Psoas muscle (tissue), 8 donors: Measurements from ENCODE around the gene SH3RF3. TPM values are rescaled to one million over a fixed set of nuclear protein-coding genes. Genes with fewer than 3 reads are reported as not detected.

ENCODE experiments used
- ATAC-seq, 4 donors: fragments of 200-7000 bp; cut with Tn5 transposase; one replicate each; pipeline ENCODE4 v1.9.1; 2020; ENCODE audit warnings: moderate library complexity in 3 of 4, mild to moderate bottlenecking in 2 of 4
- DNase-seq, 2 donors: peaks; one replicate each; pipeline ENCODE4 v3.0.0-alpha.2; 2020
- H3K27ac ChIP-seq: fragments of 200-600 bp; one replicate; pipeline ENCODE4 v1.8.0; 2022
- H3K27me3 ChIP-seq, 3 donors: fragments of 200-600 bp in 1 of 3; one replicate each; pipeline versions ENCODE4 v1.6.1 to v1.8.0; 2013 to 2022; ENCODE audit warnings: low read length in 2 of 3, mild to moderate bottlenecking in 2 of 3, moderate library complexity in 1 of 3; ENCODE audit not compliant: insufficient read depth in 3 of 3
- H3K36me3 ChIP-seq, 2 donors: fragments of 200-600 bp in 1 of 2; one replicate each; pipeline versions ENCODE4 v1.6.1 to v1.8.0; 2013 to 2022; ENCODE audit warnings: low read depth in 1 of 2, mild to moderate bottlenecking in 1 of 2, moderate library complexity in 1 of 2; ENCODE audit not compliant: insufficient read depth in 1 of 2
- H3K4me1 ChIP-seq: fragments of 200-600 bp; one replicate; pipeline ENCODE4 v1.8.0; 2022
- H3K4me3 ChIP-seq: fragments of 200-600 bp; one replicate; pipeline ENCODE4 v1.8.0; 2022; ENCODE audit warnings: mild to moderate bottlenecking
- H3K9me3 ChIP-seq: fragments of 200-600 bp; one replicate; pipeline ENCODE4 v1.8.0; 2022
- CTCF ChIP-seq: fragments of 200-600 bp; IDR thresholded peaks from one replicate; pipeline ENCODE4 v1.8.0; 2022; ENCODE audit warnings: antibody characterized with exemption
- whole genome bisulfite sequencing, 3 donors: extraction: QIAGEN DNeasy Blood & Tissue Kit; methylation state at CpG; one replicate each; pipeline versions ENCODE4 v1.1.6 to v1.1.7; 2013; 5-methylcytosine and 5-hydroxymethylcytosine counted together
- intact Hi-C, 2 donors: fragments of 100-400 bp; cut with DNase I; formaldehyde crosslinking; loops; one replicate each; pipeline versions ENCODE4 v1.11.0 to v1.14.2; 2022
- polyA plus RNA-seq, 3 donors: library from polyadenylated mRNA; stranded (reverse); fragments of 200-250 nt; gene quantifications; one replicate each; pipeline ENCODE4 v1.2.3, GENCODE V29; 2013
- total RNA-seq, 4 donors: library from RNA; stranded (reverse); fragmentation: NEBNext Ultra II Directional in 2 of 4; extraction: Animal tissue kit (Norgen Biotek cat#: 25700) in 2 of 4; gene quantifications; one replicate each; pipeline versions ENCODE4 v1.2.1 to v1.2.4, GENCODE V29; 2021 to 2023
- donor health status: healthy with polysubstance abuse.
- donor health status: DM: no; HTN: no; CAD: no; lungs with moderate emphysema.
- donor health status: Bipolar disorder and iron deficiency.
- donor health status: healthy.
- donor health status: DM: yes; HTN: yes; CAD: no.
- donor health status: DM: no; HTN: no; CAD: no.
- donor health status: DM: no; HTN: no; CAD: no.
- donor health status: DM: yes; HTN: yes; CAD: no.

The SH3RF3 gene
- total and polyA plus RNA-seq, 7 donors: 4.6 to 27.0 (median 9.0) TPM

- no peak overlapping the region for H3K4me3 ChIP-seq
- no peaks in the 10 kb centered on the region for H3K27me3 ChIP-seq
- H3K9me3 ChIP-seq: no peaks in the 10 kb centered on the region
- WGBS, 3 donors: 86 to 91% (median 89%) methylated on average over 6 of the region's 6 CpGs
- intact Hi-C loops: no loop called here
- H3K27ac ChIP-seq: no peak overlapping the region
- no peaks in the 10 kb centered on the region for H3K4me1 ChIP-seq
- no peak for TF ChIP-seq CTCF
- no peak for DNase-seq
- ATAC-seq: no peak
- H3K36me3 ChIP-seq: no peaks in the 10 kb centered on the region
These were observed 210.5 kb downstream of the SH3RF3 start for GRCh38 chr2:109339519-109339966.

GRCh38 chr2:109340381-109340780, 211.4 kb downstream of the SH3RF3 start:
- H3K27ac ChIP-seq: no peak overlapping the region
- no peak overlapping the region for H3K4me3 ChIP-seq
- no peaks in the 10 kb centered on the region for H3K9me3 ChIP-seq
- TF ChIP-seq CTCF: no peak
- DNase-seq: no peak
- WGBS, 3 donors: 95 to 97% (median 97%) methylated on average over 4 of the region's 4 CpGs
- no peaks in the 10 kb centered on the region for H3K27me3 ChIP-seq
- no peaks in the 10 kb centered on the region for H3K36me3 ChIP-seq
- no peaks in the 10 kb centered on the region for H3K4me1 ChIP-seq
- no peak for ATAC-seq
- intact Hi-C loops: no loop called here

- 90 to 95% (median 93%) methylated on average over 7 of the region's 7 CpGs for WGBS, 3 donors
- H3K27me3 ChIP-seq: no peaks in the 10 kb centered on the region
- DNase-seq (no peak), ATAC-seq (no peak)
- no peak overlapping the region for H3K4me3 ChIP-seq
- H3K27ac ChIP-seq: no peak overlapping the region
- intact Hi-C loops: no loop called here
- no peak for TF ChIP-seq CTCF
- H3K4me1 ChIP-seq: no peaks in the 10 kb centered on the region
- H3K36me3 ChIP-seq: no peaks in the 10 kb centered on the region
- H3K9me3 ChIP-seq: no peaks in the 10 kb centered on the region
These were observed 212.6 kb downstream of the SH3RF3 start for GRCh38 chr2:109341355-109342255.

GRCh38 chr2:109342256-109342850, 213.3 kb downstream of the SH3RF3 start:
- ATAC-seq (no peak), DNase-seq (no peak)
- Histone ChIP-seq H3K27ac (no peak overlapping the region), H3K9me3 (no peaks in the 10 kb centered on the region), H3K27me3 (no peaks in the 10 kb centered on the region), H3K36me3 (no peaks in the 10 kb centered on the region), H3K4me1 (no peaks in the 10 kb centered on the region), H3K4me3 (no peak overlapping the region)
- TF ChIP-seq CTCF: no peak
- WGBS, 3 donors: 91 to 94% (median 91%) methylated on average over 18 of the region's 18 CpGs
- intact Hi-C loops: no loop called here
